GM19043 (cell line): ENCODE data around the gene ARHGAP24.
"Not testable (repeated sequence)": the region's sequence is repeated elsewhere in the genome, so short reads cannot be mapped to it uniquely, and the experiment has no call there.

Source experiments
- ATAC-seq: cut with Tn5 transposase; IDR thresholded peaks from one replicate; pipeline ENCODE4 v1.9.1; 2021; ENCODE audit warnings: low read depth; ENCODE audit not compliant: unreplicated experiment

The ARHGAP24 gene

GRCh38 chr4:85482010-85482738 is 7.2 kb downstream of the ARHGAP24 start:
- no peak for ATAC-seq

DNA sequence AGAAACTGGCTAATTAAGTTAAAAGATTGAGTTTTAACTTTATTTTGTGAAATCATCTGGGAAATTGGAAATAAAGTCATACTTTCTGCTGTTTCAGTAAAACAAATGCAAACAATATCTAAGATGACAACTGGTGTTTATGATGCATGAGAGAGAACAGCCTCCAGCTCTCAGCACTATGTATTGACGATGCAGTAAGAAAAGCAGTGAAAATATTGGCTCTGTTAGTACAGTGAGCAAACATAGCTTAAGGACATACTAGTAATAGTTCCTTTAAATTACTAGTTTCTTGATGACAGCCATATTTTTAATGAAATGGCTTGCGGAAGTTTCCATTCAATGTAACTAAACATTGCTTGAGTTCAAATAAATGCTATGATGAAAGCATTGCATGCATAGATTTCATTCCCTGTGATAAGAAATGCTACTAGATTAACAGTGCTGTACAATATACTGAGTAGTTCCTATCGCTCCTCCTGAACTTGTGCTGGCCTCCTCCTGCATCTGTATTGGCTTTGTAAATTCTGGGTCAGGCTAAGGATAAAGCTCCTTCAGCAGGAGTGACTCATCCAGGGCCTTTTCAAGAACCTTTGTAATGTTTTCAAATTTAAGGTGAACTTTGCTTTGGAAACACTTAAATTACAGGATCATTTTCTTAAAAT is 11.6 kb downstream of the ARHGAP24 start:
- ATAC-seq = no peak

DNA sequence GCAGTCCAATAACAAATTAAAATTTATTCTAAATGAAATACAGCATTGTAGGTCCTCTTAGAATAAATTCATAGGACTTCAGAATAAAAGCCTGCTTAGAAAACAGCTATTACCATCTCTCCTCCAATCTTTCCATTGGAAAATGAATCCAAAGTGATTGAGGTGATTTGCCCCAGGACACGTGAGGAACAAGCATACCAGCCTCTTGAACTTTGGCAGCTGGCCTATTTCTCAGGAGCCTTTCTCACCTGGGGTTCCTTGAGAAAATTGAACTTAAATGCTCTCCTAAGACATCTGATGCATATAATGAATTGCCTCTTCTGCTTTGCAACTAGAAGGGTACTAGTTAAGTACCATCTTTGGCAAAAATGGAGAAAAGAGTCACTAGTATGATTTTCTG is 13.5 kb downstream of the ARHGAP24 start:
- ATAC-seq = no peak

- ATAC-seq = no peak
Measured at GRCh38 chr4:85489273-85489981, 14.5 kb downstream of the ARHGAP24 start.

DNA sequence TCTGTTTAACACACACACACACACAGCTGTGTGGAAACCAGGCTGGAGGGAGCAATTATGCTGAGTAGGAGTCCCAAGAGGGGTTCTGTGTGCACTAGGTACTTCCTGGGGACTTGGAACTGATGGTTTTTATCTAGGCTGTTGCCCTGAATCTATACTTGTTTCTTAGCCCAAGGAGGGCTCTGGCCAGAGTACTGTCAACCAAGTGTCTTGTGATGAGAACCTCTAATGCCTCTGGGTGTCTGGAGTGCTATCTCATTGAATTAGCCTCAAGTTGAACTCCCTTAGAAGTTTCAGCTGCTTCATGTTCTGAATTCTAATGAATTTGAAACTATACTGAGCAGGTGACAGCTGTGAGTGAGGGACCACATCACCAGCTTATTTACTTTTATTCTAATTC is 16.6 kb downstream of the ARHGAP24 start:
- ATAC-seq = peak; percentile 90

GRCh38 chr4:85492336-85492735 is 17.4 kb downstream of the ARHGAP24 start:
- ATAC-seq = no peak

- no peak for ATAC-seq
Measured at GRCh38 chr4:85495621-85496020, 20.7 kb downstream of the ARHGAP24 start.

- no peak for ATAC-seq
Measured at GRCh38 chr4:85496126-85496849, 21.3 kb downstream of the ARHGAP24 start.

GRCh38 chr4:85496933-85497332 is 22.0 kb downstream of the ARHGAP24 start:
- no peak for ATAC-seq

- peak; percentile 97 for ATAC-seq
Measured at GRCh38 chr4:85498068-85498733, 23.3 kb downstream of the ARHGAP24 start.

DNA sequence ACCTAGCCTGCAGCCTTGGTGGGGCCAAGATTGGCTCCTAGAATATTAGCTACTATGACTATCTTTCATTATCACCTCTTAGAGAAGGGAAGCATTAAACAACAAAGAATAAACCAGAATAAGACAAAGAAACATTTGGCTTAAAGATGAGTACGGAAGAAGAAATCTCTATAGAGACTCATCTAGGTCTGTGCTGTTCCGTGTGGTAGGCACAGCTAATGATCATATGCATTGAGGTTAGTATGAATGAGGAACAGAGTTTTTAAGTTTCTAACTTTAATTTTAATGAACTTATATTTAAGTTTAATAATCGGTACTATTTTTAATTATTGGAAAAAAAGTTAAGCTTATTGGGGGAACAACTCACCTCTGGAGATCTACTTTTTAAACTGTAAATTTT is 24.6 kb downstream of the ARHGAP24 start:
- ATAC-seq = no peak

GRCh38 chr4:85500110-85500867 is 25.3 kb downstream of the ARHGAP24 start:
- ATAC-seq = no peak

DNA sequence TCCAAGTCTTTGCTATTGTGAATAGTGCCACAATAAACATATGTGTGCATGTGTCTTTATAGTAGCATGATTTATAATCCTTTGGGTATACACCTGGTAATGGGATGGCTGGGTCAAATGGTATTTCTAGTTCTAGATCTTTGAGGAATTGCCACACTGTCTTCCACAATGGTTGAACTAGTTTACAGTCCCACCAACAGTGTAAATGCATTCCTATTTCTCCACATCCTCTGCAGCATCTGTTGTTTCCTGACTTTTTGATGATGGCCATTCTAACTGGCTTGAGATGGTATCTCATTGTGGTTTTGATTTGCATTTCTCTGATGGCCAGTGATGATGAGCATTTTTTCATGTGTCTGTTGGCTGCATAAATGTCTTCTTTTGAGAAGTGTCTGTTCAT is 26.2 kb downstream of the ARHGAP24 start:
- not testable (repeated sequence) for ATAC-seq

- ATAC-seq = no peak
Measured at GRCh38 chr4:85508654-85509053, 33.7 kb downstream of the ARHGAP24 start.

DNA sequence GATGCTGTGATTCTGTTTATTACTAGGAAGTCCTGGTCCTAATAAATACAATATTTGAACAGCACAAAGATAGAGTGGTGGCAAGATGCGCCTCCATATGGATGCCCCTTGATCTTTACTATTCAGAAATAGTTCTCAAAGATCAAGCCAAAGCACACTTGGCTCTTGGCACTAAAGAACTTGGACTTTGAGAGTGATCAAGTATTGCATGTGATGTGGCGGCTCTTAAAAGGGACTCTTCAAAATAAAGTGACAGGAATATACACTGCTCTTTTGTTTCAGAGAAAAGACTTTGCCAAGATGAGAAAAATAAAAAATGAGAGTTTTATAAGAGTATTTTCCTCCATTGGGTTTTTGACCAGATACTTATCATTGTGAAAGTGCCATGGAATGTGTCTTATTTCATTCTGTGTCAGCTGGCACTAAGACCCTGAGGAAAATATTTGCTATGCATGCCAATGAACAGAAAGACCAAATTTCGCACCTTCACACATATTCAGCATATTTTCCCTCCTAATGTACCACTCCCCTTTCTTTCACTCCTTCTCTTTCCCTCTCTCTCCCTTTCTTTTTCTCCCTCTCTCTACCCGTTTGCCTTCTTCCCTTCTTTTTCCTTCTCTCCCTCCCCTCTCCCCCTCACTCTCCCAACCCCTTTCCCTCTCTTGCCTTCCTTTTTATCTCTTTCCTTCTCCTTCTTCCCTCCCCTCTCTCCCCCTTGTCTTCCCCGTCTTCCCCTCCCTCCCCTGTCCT is 35.1 kb downstream of the ARHGAP24 start:
- ATAC-seq = no peak

- no peak for ATAC-seq
Measured at GRCh38 chr4:85510632-85510984, 35.7 kb downstream of the ARHGAP24 start.

DNA sequence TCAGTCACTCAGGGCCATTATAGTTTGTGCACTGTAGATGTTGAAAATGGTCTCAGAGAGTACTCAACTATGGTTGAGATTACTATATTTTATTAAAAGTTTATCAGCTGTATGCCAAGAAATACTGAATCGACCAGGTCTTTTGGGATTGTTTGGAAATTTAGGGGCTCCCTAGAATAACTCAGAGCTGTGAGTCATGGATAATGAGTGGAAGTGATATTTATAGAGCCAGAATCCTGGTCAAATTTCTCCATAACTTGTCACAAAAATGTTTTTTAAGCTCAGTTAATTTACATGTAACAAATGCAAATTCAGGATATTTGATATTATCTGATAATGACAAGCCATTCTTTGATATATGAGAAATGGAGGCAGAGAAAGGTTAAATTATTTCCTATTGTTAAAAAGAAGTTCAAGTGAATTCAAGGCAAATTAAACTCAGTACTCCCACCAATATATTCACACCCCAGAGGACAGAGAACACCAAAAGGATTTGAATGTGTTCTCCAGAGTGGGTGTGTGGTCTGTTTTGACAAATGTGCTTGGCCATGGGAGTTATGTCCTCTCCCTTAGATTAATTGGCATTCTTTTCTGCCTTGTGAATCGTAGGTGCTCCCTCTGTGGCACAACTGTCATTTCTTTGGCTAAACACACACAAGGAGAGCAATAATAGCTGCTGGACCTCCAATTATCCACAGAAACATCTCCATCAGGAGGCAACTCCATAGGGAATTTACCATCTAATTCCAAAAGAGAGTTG is 37.7 kb downstream of the ARHGAP24 start:
- no peak for ATAC-seq

- no peak for ATAC-seq
Measured at GRCh38 chr4:85514117-85514516, 39.2 kb downstream of the ARHGAP24 start.
